A549 (cell line): ENCODE data around the gene EXOC3L2. TPM values are rescaled to one million over a fixed set of nuclear protein-coding genes. Genes with fewer than 3 reads are reported as not detected.

Experiments
- ATAC-seq, 2 experiments: fragments of 200-7000 bp in 1 of 2; fragments of >200 bp in 1 of 2; cut with Nextera tagmentation in 1 of 2; cut with Tn5 transposase in 1 of 2; 3 replicates each; pipeline versions ENCODE4 v1.8.0 to v1.9.1; 2018 to 2020; ENCODE audit warnings: mild to moderate bottlenecking in 1 of 2, moderate library complexity in 1 of 2
- CTCF ChIA-PET: fragments of 300-600 bp; sonication (Branson Sonifier 250); formaldehyde crosslinking; extraction: SDS; loops from one replicate; lab custom pipeline; 2021; ENCODE audit warnings: antibody characterized with exemption, inconsistent platforms; lab: Yijun Ruan, JAX
- POLR2A ChIA-PET: fragments of 350-600 bp; formaldehyde crosslinking; extraction: SDS; loops from one replicate; lab custom pipeline; 2021; ENCODE audit warnings: antibody characterized with exemption, inconsistent platforms; lab: Yijun Ruan, JAX
- DNase-seq, 2 experiments: peaks; one replicate each; pipeline versions ENCODE4 v3.0.0 to v3.0.0-alpha.2; 2011 to 2016; ENCODE audit warnings: low read depth in 1 of 2, low spot score in 1 of 2
- FAIRE-seq: peaks from 2 replicates; lab custom pipeline; 2011; peaks lifted over from hg19 to GRCh38; lab: Jason Lieb, UNC
- H3K27ac ChIP-seq, 2 experiments: fragments of >200 bp; sonication (Bioruptor Twin); formaldehyde crosslinking; 3 replicates each; pipeline ENCODE4 v1.5.1; 2016 to 2017
- H3K4me1 ChIP-seq: fragments of >200 bp; sonication (Bioruptor Twin); formaldehyde crosslinking; 3 replicates; pipeline ENCODE4 v1.6.1; 2016
- H3K4me2 ChIP-seq: fragments of >200 bp; sonication (Bioruptor Twin); formaldehyde crosslinking; 3 replicates; pipeline ENCODE4 v1.6.1; 2016
- H3K4me3 ChIP-seq: fragments of >200 bp; sonication (Bioruptor Twin); formaldehyde crosslinking; 3 replicates; pipeline ENCODE4 v1.5.1; 2016
- H3K9me3 ChIP-seq: fragments of >200 bp; sonication (Bioruptor Twin); formaldehyde crosslinking; 3 replicates; pipeline ENCODE4 v1.6.1; 2016
- BHLHE40 ChIP-seq: IDR thresholded peaks from 2 replicates; pipeline ENCODE4 v1.6.1; 2012; ENCODE audit warnings: low read depth, low read length, inconsistent platforms
- CEBPB ChIP-seq, 2 experiments: fragments of >200 bp in 1 of 2; sonication (Bioruptor Twin) in 1 of 2; formaldehyde crosslinking in 1 of 2; IDR thresholded peaks; 2 replicates each; pipeline ENCODE4 v1.6.1; 2012 to 2016
- CTCF ChIP-seq: fragments of >200 bp; sonication (Bioruptor Twin); formaldehyde crosslinking; IDR thresholded peaks from 3 replicates; pipeline ENCODE4 v1.5.1; 2016
- EP300 ChIP-seq, 2 experiments: fragments of >200 bp; sonication (Bioruptor Twin); formaldehyde crosslinking; IDR thresholded peaks; 2 replicates in 1 of 2; 3 replicates in 1 of 2; pipeline ENCODE4 v1.6.1; 2016 to 2017
- FOSB ChIP-seq: fragments of 250-450 bp; sonication (Bioruptor Pico); IDR thresholded peaks from 2 replicates; pipeline ENCODE4 v1.5.0; 2020; ENCODE audit warnings: mild to moderate bottlenecking, moderate library complexity
- FOSL2 ChIP-seq, 2 experiments: fragments of 450-650 bp in 1 of 2; fragments of >200 bp in 1 of 2; sonication (Bioruptor Twin) in 1 of 2; formaldehyde crosslinking; IDR thresholded peaks; 2 replicates each; pipeline versions ENCODE4 v1.5.0 to v1.6.1; 2016 to 2020; ENCODE audit warnings: mild to moderate bottlenecking in 1 of 2, moderate library complexity in 1 of 2
- FOXS1 ChIP-seq: fragments of 250-450 bp; sonication (Bioruptor Pico); IDR thresholded peaks from 2 replicates; pipeline ENCODE4 v1.5.0; 2020; ENCODE audit warnings: mild to moderate bottlenecking, moderate library complexity
- GATA3 ChIP-seq: IDR thresholded peaks from 2 replicates; pipeline ENCODE4 v1.6.1; 2012; ENCODE audit warnings: borderline replicate concordance
- HMGXB4 ChIP-seq: fragments of 250-450 bp; sonication (Bioruptor Pico); IDR thresholded peaks from 2 replicates; pipeline ENCODE4 v1.5.0; 2021; ENCODE audit warnings: mild to moderate bottlenecking, moderate library complexity, borderline replicate concordance
- HOXB13 ChIP-seq: fragments of 250-450 bp; sonication (Bioruptor Pico); IDR thresholded peaks from 2 replicates; pipeline ENCODE4 v1.5.0; 2020; ENCODE audit warnings: low read depth, mild to moderate bottlenecking, moderate library complexity
- JUN ChIP-seq, 2 experiments: fragments of >200 bp; sonication (Bioruptor Twin); formaldehyde crosslinking; IDR thresholded peaks; 2 replicates in 1 of 2; 3 replicates in 1 of 2; pipeline ENCODE4 v1.6.1; 2016 to 2017
- KDM1A ChIP-seq: fragments of 200-600 bp; sonication (generic); IDR thresholded peaks from 2 replicates; pipeline ENCODE4 v1.6.1; 2016; ENCODE audit warnings: low read depth, mild to moderate bottlenecking
- MAFK ChIP-seq: fragments of 450-650 bp; IDR thresholded peaks from 2 replicates; pipeline ENCODE4 v1.6.1; 2014; ENCODE audit not compliant: partially characterized antibody
- NPAS2 ChIP-seq: fragments of 250-450 bp; sonication (Bioruptor Pico); IDR thresholded peaks from 2 replicates; pipeline ENCODE4 v1.8.0; 2022; ENCODE audit warnings: mild to moderate bottlenecking, moderate library complexity, borderline replicate concordance
- NR3C1 ChIP-seq: fragments of >200 bp; sonication (Bioruptor Twin); formaldehyde crosslinking; IDR thresholded peaks from 3 replicates; pipeline ENCODE4 v1.6.1; 2017
- POLR2AphosphoS2 ChIP-seq: conservative IDR thresholded peaks from 2 replicates; pipeline ENCODE4 v1.6.1; 2012; ENCODE audit warnings: low read length, improper control_type of control experiment, inconsistent platforms
- TP53 ChIP-seq: fragments of 250-450 bp; sonication (Bioruptor Pico); IDR thresholded peaks from 2 replicates; pipeline ENCODE4 v1.5.0; 2021; ENCODE audit warnings: mild to moderate bottlenecking, moderate library complexity
- ZC3H11A ChIP-seq: fragments of 450-650 bp; IDR thresholded peaks from 2 replicates; pipeline ENCODE4 v1.6.1; 2014; ENCODE audit warnings: antibody characterized with exemption, mild to moderate bottlenecking
- ZFP36 ChIP-seq: fragments of 450-650 bp; IDR thresholded peaks from 2 replicates; pipeline ENCODE4 v1.6.1; 2014; ENCODE audit warnings: borderline replicate concordance; ENCODE audit not compliant: partially characterized antibody
- WGBS: methylation state at CpG from one replicate; pipeline ENCODE4 v1.1.6; 2017; ENCODE audit errors: missing lambda C conversion rate; 5-methylcytosine and 5-hydroxymethylcytosine counted together
- polyA plus RNA-seq, 4 experiments: library from polyadenylated mRNA; depleted of rRNA in 3 of 4; stranded (reverse); fragments of >200 nt; fragmentation: RNase III in 1 of 4; extraction: RNeasy Plus Mini Kit Qiagen cat#74134 plus additional on column Dnase treatment in 1 of 4; gene quantifications; 2 replicates in 3 of 4; 3 replicates in 1 of 4; pipeline ENCODE4 v1.2.3, GENCODE V29; 2011 to 2017
- TF ChIP-seq, protein P1 (sequence below): fragments of 200-600 bp; sonication (generic); IDR thresholded peaks from 2 replicates; pipeline ENCODE4 v1.6.1; 2016; ENCODE audit warnings: antibody characterized with exemption, mild to moderate bottlenecking, moderate library complexity

The EXOC3L2 gene
- polyA plus RNA-seq, 2 of the 4 experiments (the other 2 are of a cell fraction): 0.16 to 0.50 TPM

DNA sequence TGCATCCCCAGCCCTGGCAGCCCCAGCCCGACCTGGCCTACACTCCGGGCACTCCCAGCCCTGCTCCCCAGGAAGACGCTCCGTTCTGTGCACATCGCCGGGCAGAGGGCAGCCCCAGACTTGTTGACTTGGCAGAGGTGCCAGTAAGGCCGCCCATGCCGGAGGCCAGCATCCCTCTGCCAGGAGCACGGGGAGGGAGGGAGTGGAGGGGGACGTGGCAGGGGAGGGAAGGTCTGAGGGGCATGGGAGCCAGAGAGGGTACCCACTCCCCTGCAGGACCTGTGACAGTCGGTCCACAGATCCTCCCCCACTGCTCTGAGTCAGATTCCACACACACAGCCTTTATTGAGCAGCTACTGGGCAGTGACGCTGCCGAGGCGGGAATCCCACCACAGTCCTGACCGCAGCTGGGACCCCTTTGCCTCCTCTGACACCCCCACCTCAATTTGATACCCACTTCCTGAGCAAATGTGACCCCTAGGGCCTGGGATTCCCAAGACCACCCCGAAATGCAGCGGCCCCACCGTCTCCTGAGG lies 82.5 kb downstream of the EXOC3L2 start:
- TF ChIP-seq GATA3 (no peak), NPAS2 (CRISPR knock-in tag) (no peak), CEBPB (IDR thresholded peaks at IDR 0.05) (no peak), FOSB (CRISPR knock-in tag) (no peak), FOXS1 (CRISPR knock-in tag) (no peak), MAFK (no peak), HOXB13 (CRISPR knock-in tag) (no peak), ZC3H11A (no peak), HMGXB4 (CRISPR knock-in tag) (no peak), BHLHE40 (no peak), JUN (IDR thresholded peaks at IDR 0.05) (no peak), NR3C1 (no peak), EP300 (IDR thresholded peaks at IDR 0.05) (no peak), CTCF (no peak), ZFP36 (no peak), FOSL2 (IDR thresholded peaks at IDR 0.05) (no peak), FOSL2 (CRISPR knock-in tag; IDR thresholded peaks at IDR 0.05) (no peak), POLR2AphosphoS2 (no peak), KDM1A (no peak), TP53 (CRISPR knock-in tag) (no peak)
- TF ChIP-seq, protein P1, sequence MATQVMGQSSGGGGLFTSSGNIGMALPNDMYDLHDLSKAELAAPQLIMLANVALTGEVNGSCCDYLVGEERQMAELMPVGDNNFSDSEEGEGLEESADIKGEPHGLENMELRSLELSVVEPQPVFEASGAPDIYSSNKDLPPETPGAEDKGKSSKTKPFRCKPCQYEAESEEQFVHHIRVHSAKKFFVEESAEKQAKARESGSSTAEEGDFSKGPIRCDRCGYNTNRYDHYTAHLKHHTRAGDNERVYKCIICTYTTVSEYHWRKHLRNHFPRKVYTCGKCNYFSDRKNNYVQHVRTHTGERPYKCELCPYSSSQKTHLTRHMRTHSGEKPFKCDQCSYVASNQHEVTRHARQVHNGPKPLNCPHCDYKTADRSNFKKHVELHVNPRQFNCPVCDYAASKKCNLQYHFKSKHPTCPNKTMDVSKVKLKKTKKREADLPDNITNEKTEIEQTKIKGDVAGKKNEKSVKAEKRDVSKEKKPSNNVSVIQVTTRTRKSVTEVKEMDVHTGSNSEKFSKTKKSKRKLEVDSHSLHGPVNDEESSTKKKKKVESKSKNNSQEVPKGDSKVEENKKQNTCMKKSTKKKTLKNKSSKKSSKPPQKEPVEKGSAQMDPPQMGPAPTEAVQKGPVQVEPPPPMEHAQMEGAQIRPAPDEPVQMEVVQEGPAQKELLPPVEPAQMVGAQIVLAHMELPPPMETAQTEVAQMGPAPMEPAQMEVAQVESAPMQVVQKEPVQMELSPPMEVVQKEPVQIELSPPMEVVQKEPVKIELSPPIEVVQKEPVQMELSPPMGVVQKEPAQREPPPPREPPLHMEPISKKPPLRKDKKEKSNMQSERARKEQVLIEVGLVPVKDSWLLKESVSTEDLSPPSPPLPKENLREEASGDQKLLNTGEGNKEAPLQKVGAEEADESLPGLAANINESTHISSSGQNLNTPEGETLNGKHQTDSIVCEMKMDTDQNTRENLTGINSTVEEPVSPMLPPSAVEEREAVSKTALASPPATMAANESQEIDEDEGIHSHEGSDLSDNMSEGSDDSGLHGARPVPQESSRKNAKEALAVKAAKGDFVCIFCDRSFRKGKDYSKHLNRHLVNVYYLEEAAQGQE: no peak
- WGBS: 77% methylated on average over 14 of the region's 18 CpGs
- Histone ChIP-seq H3K4me2 (no peak overlapping the region), H3K4me3 (no peak overlapping the region), H3K9me3 (no peaks in the 10 kb centered on the region), H3K27ac (no peak overlapping the region), H3K4me1 (0 out of 3 replicates have a peak, but pooled peaks cover 4% of the 10 kb centered on the region)
- FAIRE-seq (no peak), DNase-seq (no peak), ATAC-seq (no peak)
- POLR2A ChIA-PET: no interaction called here
- CTCF ChIA-PET: interaction anchor here (1.2 to 2.5 kb wide), 5 partner anchors 8 to 23 kb away, joined by 3 to 9 read pairs (median 5); no protein-coding TSS in a partner anchor

Other genes with a start within 250 kb of the EXOC3L2 start
- gene RELB, start 243.9 kb downstream of the EXOC3L2 start, polyA plus RNA-seq (2011; rRNA removed): 7.5 and 8.1 TPM in 2 replicates
- 9.6 to 15.1 TPM (median 9.6 TPM) in 3 replicates for gene RELB, start 243.9 kb downstream of the EXOC3L2 start, polyA plus RNA-seq (2017; fragmentation: RNase III; extraction: RNeasy Plus Mini Kit Qiagen cat#74134 plus additional on column Dnase treatment)
- gene CLASRP, start 206.4 kb downstream of the EXOC3L2 start, polyA plus RNA-seq (2011; rRNA removed): 30.7 and 39.0 TPM in 2 replicates
- gene CLASRP, start 206.4 kb downstream of the EXOC3L2 start, polyA plus RNA-seq (2017; fragmentation: RNase III; extraction: RNeasy Plus Mini Kit Qiagen cat#74134 plus additional on column Dnase treatment): 74.8 to 93.7 TPM (median 86.4 TPM) in 3 replicates
- 0.25 and 0.34 TPM in 2 replicates for gene ZNF296, start 168.9 kb downstream of the EXOC3L2 start, polyA plus RNA-seq (2011; rRNA removed)
- 2.7 to 3.6 TPM (median 3.4 TPM) in 3 replicates for gene ZNF296, start 168.9 kb downstream of the EXOC3L2 start, polyA plus RNA-seq (2017; fragmentation: RNase III; extraction: RNeasy Plus Mini Kit Qiagen cat#74134 plus additional on column Dnase treatment)
- 42.2 and 49.2 TPM in 2 replicates for gene GEMIN7, start 166.1 kb downstream of the EXOC3L2 start, polyA plus RNA-seq (2011; rRNA removed)
- gene GEMIN7, start 166.1 kb downstream of the EXOC3L2 start, polyA plus RNA-seq (2017; fragmentation: RNase III; extraction: RNeasy Plus Mini Kit Qiagen cat#74134 plus additional on column Dnase treatment): 75.3 to 86.0 TPM (median 79.4 TPM) in 3 replicates
- gene PPP1R37, start 152.2 kb downstream of the EXOC3L2 start, polyA plus RNA-seq (2011; rRNA removed): 7.6 and 9.1 TPM in 2 replicates
- gene PPP1R37, start 152.2 kb downstream of the EXOC3L2 start, polyA plus RNA-seq (2017; fragmentation: RNase III; extraction: RNeasy Plus Mini Kit Qiagen cat#74134 plus additional on column Dnase treatment): 18.7 to 21.9 TPM (median 21.8 TPM) in 3 replicates
- 0.12 and 0.21 TPM in 2 replicates for gene NKPD1, start 84.4 kb downstream of the EXOC3L2 start, polyA plus RNA-seq (2011; rRNA removed)
- gene NKPD1, start 84.4 kb downstream of the EXOC3L2 start, polyA plus RNA-seq (2017; fragmentation: RNase III; extraction: RNeasy Plus Mini Kit Qiagen cat#74134 plus additional on column Dnase treatment): 0.10 to 0.18 TPM (median 0.15 TPM) in 3 replicates
- 29.8 and 30.2 TPM in 2 replicates for gene TRAPPC6A, start 67.2 kb downstream of the EXOC3L2 start, polyA plus RNA-seq (2011; rRNA removed)
- gene TRAPPC6A, start 67.2 kb downstream of the EXOC3L2 start, polyA plus RNA-seq (2017; fragmentation: RNase III; extraction: RNeasy Plus Mini Kit Qiagen cat#74134 plus additional on column Dnase treatment): 23.7 to 30.5 TPM (median 28.5 TPM) in 3 replicates
- gene BLOC1S3, start 66.6 kb downstream of the EXOC3L2 start, polyA plus RNA-seq (2011; rRNA removed): 7.5 and 10.5 TPM in 2 replicates
- gene BLOC1S3, start 66.6 kb downstream of the EXOC3L2 start, polyA plus RNA-seq (2017; fragmentation: RNase III; extraction: RNeasy Plus Mini Kit Qiagen cat#74134 plus additional on column Dnase treatment): 8.2 to 12.2 TPM (median 10.6 TPM) in 3 replicates
- 6.3 and 6.9 TPM in 2 replicates for gene MARK4, start 5.9 kb upstream of the EXOC3L2 start, polyA plus RNA-seq (2011; rRNA removed)
- 6.0 to 7.8 TPM (median 6.8 TPM) in 3 replicates for gene MARK4, start 5.9 kb upstream of the EXOC3L2 start, polyA plus RNA-seq (2017; fragmentation: RNase III; extraction: RNeasy Plus Mini Kit Qiagen cat#74134 plus additional on column Dnase treatment)
- not detected in 2 replicates for gene CKM, start 77.5 kb upstream of the EXOC3L2 start, polyA plus RNA-seq (2011; rRNA removed)
- not detected in 3 replicates for gene CKM, start 77.5 kb upstream of the EXOC3L2 start, polyA plus RNA-seq (2017; fragmentation: RNase III; extraction: RNeasy Plus Mini Kit Qiagen cat#74134 plus additional on column Dnase treatment)
- 0.26 and 0.32 TPM in 2 replicates for gene KLC3, start 95.3 kb upstream of the EXOC3L2 start, polyA plus RNA-seq (2011; rRNA removed)
- gene KLC3, start 95.3 kb upstream of the EXOC3L2 start, polyA plus RNA-seq (2017; fragmentation: RNase III; extraction: RNeasy Plus Mini Kit Qiagen cat#74134 plus additional on column Dnase treatment): 0.49 to 0.55 TPM (median 0.52 TPM) in 3 replicates
- 12.9 and 15.0 TPM in 2 replicates for gene ERCC2, start 125.2 kb upstream of the EXOC3L2 start, polyA plus RNA-seq (2011; rRNA removed)
- 19.8 to 21.5 TPM (median 19.9 TPM) in 3 replicates for gene ERCC2, start 125.2 kb upstream of the EXOC3L2 start, polyA plus RNA-seq (2017; fragmentation: RNase III; extraction: RNeasy Plus Mini Kit Qiagen cat#74134 plus additional on column Dnase treatment)
- 3.2 and 5.7 TPM in 2 replicates for gene PPP1R13L, start 159.7 kb upstream of the EXOC3L2 start, polyA plus RNA-seq (2011; rRNA removed)
- 18.9 to 23.2 TPM (median 20.9 TPM) in 3 replicates for gene PPP1R13L, start 159.7 kb upstream of the EXOC3L2 start, polyA plus RNA-seq (2017; fragmentation: RNase III; extraction: RNeasy Plus Mini Kit Qiagen cat#74134 plus additional on column Dnase treatment)
- gene POLR1G, start 161.2 kb upstream of the EXOC3L2 start, polyA plus RNA-seq (2011; rRNA removed): 11.7 and 15.1 TPM in 2 replicates
- gene POLR1G, start 161.2 kb upstream of the EXOC3L2 start, polyA plus RNA-seq (2017; fragmentation: RNase III; extraction: RNeasy Plus Mini Kit Qiagen cat#74134 plus additional on column Dnase treatment): 28.2 to 34.0 TPM (median 31.2 TPM) in 3 replicates
- gene ERCC1, start 178.5 kb upstream of the EXOC3L2 start, polyA plus RNA-seq (2011; rRNA removed): 81.7 and 109 TPM in 2 replicates
- 89.7 to 97.6 TPM (median 93.0 TPM) in 3 replicates for gene ERCC1, start 178.5 kb upstream of the EXOC3L2 start, polyA plus RNA-seq (2017; fragmentation: RNase III; extraction: RNeasy Plus Mini Kit Qiagen cat#74134 plus additional on column Dnase treatment)
- gene FOSB, start 222.6 kb upstream of the EXOC3L2 start, polyA plus RNA-seq (2011; rRNA removed): 27.9 and 48.8 TPM in 2 replicates
- gene FOSB, start 222.6 kb upstream of the EXOC3L2 start, polyA plus RNA-seq (2017; fragmentation: RNase III; extraction: RNeasy Plus Mini Kit Qiagen cat#74134 plus additional on column Dnase treatment): 0.57 to 0.65 TPM (median 0.58 TPM) in 3 replicates